NCI-H748 treated with DMSO at 0.1 percent for 48 hours (cell line): ENCODE data around the gene CRYGC.
A peak's percentile ranks its signal among the peaks of the same experiment; 100 is the strongest.
"Not testable (repeated sequence)": the region's sequence is repeated elsewhere in the genome, so short reads cannot be mapped to it uniquely, and the experiment has no call there.

ENCODE experiments used
- DNase-seq: peaks from one replicate; lab custom pipeline; 2025; lab: John Stamatoyannopoulos, UW

Gene CRYGC

GRCh38 chr2:208136716-208137094, 7.1 kb upstream of the CRYGC start:
- DNase-seq, result no peak

- DNase-seq, result no peak
These were observed 6.4 kb upstream of the CRYGC start for GRCh38 chr2:208135794-208136715.

- DNase-seq, result no peak
These were observed 5.4 kb upstream of the CRYGC start for GRCh38 chr2:208134928-208135586.

DNA sequence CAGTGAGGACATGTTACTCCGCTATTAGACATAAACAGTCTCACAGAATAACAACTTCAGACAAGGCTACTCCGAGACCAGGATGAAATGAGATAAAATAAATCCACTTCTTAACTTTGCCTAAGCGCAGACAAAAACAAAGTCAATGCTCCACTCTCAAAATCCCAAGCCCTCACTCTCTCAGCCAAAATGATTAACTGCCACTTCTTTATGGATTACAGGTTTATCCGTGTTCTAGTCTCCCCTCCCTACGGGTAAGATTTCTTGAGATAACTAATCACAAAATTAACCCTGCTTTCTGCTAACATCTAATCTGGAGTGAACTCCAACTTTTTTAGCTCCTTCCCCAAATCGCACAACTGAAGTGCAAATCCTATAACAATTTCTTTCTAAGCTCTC, 1.1 kb upstream of the CRYGC start:
- no peak for DNase-seq

- DNase-seq, result no peak
These were observed 1.5 kb downstream of the CRYGC start for GRCh38 chr2:208128136-208128535.

- no peak for DNase-seq
These were observed 2.5 kb downstream of the CRYGC start for GRCh38 chr2:208127090-208127489.

- no peak for DNase-seq
These were observed 4.4 kb downstream of the CRYGC start for GRCh38 chr2:208125251-208125650.

GRCh38 chr2:208124013-208124715, 5.5 kb downstream of the CRYGC start, which contains the start of gene CRYGD:
Gene CRYGD (minus strand): TSS chr2:208124524. CDS start chr2:208124473, 51 bp downstream.
- not testable (repeated sequence) for DNase-seq

- DNase-seq, result no peak
These were observed 7.4 kb downstream of the CRYGC start for GRCh38 chr2:208122248-208122647.

GRCh38 chr2:208118918-208119317, 10.7 kb downstream of the CRYGC start:
- DNase-seq, result no peak

- DNase-seq, result not testable (repeated sequence)
These were observed 12.2 kb downstream of the CRYGC start for GRCh38 chr2:208117390-208117789.

GRCh38 chr2:208112969-208113368, 16.7 kb downstream of the CRYGC start:
- peak; percentile 63 for DNase-seq

- not testable (repeated sequence) for DNase-seq
These were observed 17.3 kb downstream of the CRYGC start for GRCh38 chr2:208112273-208112745.

DNA sequence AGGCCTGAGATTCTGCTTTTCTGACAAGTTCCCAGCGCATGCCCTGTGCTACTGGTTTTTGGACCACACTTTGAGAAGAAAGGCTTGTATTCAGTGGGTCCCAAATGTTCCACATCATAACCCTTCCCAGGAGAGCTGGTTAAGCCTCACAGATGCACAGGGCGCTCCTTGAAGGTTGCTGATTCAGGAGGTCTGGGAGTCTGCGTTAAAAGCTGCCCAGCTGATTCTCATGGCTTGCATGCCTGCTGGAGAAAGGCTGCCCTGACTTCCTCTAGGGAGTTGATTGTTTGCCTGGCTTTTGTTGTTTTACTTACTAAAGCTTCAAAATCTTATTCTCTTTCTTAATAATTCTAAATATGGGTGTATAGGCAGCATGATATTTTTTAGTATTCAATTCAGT, 26.0 kb downstream of the CRYGC start:
- no peak for DNase-seq

DNA sequence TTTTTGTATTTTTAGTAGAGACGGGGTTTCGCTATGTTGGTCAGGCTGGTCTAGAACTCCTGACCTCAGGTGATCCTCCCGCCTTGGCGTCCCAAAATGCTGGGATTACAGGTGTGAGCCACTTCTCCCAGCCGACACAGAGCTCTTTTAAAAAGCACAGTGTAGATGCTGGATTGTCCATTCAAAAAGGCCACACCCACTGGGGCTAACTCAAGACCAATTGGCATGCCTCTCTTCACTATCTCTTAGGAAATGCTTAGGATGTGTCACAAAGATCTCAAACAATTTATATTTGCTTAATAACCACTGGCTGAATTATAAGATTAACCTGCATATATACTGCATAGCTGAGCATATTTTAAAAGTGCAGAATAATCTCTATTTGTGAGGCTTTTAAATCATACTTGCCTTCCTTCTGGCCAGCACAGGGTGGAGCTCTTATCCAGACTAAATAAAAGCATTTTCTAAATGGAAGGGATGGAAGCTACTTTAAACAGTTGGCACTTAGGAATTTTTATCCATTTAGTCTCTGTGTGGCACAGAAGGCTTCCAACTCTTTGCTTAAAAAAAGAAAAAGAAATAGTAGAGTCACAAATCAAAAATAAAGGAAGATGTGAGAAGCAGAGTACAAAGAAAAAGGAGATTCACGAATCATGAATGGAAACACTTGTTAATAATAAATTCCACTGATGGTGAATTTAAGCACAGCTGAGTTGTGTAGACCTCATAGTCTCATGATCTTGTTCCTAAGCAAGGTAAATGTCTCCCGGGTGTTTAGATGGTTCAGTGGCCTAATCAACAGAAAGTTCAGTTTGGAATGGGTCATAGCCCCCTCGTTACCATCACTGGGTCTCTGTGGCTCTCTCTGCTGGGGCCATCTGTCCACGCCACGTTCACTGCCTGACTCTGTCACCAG, 27.7 kb downstream of the CRYGC start:
- DNase-seq, result peak; percentile 57

DNA sequence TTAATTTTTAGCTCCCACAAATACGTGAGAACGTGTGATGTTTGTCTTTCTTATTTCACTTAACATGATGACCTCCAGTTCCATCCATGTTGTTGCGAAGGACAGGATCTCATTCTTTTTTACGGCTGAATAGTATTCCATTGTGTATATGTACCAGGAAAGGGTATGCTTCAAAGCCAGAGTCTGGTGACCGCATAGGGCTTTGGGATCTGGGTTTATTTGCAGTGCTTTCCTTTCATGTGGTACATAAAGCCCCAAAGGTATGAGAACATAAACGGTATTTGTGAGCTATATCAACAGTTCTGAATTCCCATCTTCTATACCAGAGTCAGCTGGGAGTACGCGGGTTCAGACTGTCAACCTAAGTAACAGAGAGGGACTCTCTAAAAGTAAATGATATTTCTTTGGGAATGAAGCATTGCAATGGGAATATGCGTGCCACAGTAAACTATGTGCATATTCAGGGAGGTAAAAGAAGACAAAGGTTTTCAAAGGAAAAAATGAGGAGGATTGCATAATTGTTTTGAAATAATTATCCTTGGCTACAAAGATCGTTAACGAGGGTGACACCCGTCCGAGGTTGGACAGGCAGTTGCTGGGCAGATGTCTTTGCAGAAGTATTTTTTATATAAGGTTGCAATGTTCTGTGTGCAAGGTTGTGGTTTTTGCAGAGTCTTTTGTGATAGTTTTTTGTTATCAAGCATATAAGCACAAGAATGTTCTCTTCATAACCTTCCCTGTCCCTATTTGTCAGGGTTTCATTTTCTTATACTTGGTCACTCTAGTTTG, 29.8 kb downstream of the CRYGC start:
- DNase-seq, result no peak

- not testable (repeated sequence) for DNase-seq
These were observed 30.9 kb downstream of the CRYGC start for GRCh38 chr2:208098701-208099100.

GRCh38 chr2:208098267-208098666, 31.4 kb downstream of the CRYGC start:
- no peak for DNase-seq

GRCh38 chr2:208097801-208098200, 31.8 kb downstream of the CRYGC start:
- no peak for DNase-seq

GRCh38 chr2:208097313-208097712, 32.3 kb downstream of the CRYGC start:
- DNase-seq, result no peak

- no peak for DNase-seq
These were observed 33.5 kb downstream of the CRYGC start for GRCh38 chr2:208096080-208096479.
